Activated T-cell treated with anti-CD3 and anti-CD28 coated beads for 48 hours (primary cell): Measurements from ENCODE around the gene PSEN2.
"Not testable (repeated sequence)": the region's sequence is repeated elsewhere in the genome, so short reads cannot be mapped to it uniquely, and the experiment has no call there.

Experiments used
- DNase-seq: peaks from one replicate; pipeline ENCODE4 v3.0.0-alpha.2; 2020; ENCODE audit warnings: low read depth

Gene PSEN2

DNA sequence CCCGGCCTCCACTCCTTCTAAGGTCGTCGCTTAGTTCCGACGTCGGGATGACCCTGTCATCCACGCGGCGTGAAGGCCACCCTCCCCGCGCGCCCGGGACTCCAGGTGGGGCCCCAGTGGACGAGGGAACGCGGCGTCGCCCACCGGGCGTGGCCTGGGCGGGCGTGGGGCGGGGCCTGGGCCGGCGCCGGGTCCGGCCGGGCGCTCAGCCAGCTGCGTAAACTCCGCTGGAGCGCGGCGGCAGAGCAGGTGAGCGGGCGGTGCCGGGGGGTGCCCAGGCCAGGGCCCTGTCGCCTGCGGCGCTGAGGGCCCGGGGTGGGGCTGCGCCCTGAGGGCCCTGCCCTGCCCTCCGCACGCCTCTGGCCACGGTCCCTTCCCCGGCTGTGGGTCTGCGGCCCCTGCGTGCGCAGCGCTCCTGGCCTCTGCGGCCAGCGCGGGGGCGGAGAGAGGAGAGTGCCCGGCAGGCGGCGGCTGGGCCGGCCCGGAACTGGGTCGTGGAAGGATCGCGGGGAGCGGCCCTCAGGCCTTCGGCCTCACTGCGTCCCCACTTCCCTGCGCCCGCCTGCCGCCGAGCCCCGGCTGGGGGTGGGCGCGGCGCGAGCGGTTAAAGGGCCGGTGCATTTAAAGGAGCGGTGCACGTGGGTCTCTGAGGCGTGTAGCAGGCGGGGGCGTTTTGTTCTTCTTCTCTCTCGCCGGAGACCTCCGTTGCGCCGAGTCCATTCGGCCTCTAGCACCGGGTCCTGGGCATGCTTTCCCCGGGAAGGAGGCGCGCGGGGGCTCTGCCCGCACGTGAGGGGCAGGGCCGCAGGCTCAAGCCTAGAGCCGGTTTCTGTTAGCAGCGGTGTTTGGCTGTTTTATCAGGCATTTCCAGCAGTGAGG lies at the start of gene PSEN2:
TSS of gene PSEN2 (plus strand) at position 216 of the 879 bp plus-strand sequence. CDS start 11,292 bp downstream, outside the sequence.
- peak; percentile 56 for DNase-seq

- DNase-seq = no peak
These were observed 49.3 kb upstream of the PSEN2 start for GRCh38 chr1:226820941-226821718.

GRCh38 chr1:226821719-226822085 lies 48.7 kb upstream of the PSEN2 start:
- no peak for DNase-seq

DNA sequence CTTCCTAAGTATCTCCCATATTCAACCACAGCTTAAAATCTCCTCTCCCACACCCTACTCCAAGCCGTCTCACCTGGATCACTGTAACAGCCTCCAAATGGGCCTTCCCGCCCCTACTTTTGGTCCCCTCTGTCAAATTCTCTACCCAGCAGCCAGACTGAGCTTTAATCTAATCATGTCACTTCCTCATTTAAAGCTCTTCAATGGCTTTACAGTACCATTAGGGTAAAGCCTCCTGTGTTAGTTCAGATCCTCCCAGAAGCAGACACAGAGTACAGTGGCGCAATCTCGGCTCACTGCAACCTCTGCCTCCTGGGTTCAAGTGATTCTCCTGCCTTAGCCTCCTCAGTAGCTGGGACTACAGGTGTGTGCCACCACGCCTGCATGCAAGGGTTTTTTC lies 46.8 kb upstream of the PSEN2 start:
- DNase-seq = no peak

GRCh38 chr1:226825037-226825745 lies 45.2 kb upstream of the PSEN2 start:
- no peak for DNase-seq

DNA sequence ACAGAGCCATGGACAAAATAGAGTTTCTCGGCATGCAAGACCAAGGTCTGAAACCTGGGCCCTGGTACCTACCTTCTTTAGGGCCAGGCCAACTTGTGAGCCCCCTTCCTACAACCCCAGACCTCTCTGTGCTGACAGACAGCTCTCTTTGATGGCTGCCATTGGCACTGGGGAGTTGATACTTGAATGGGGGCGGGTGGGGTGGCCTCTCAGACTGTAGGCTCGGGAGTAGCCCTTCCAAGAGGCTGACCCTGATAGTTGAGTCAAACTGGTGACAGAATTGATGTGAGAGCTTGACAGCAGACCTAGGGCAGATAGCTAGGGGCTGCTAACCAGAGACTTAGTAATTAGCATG lies 44.7 kb upstream of the PSEN2 start:
- no peak for DNase-seq

- DNase-seq = no peak
These were observed 43.7 kb upstream of the PSEN2 start for GRCh38 chr1:226826479-226827261.

DNA sequence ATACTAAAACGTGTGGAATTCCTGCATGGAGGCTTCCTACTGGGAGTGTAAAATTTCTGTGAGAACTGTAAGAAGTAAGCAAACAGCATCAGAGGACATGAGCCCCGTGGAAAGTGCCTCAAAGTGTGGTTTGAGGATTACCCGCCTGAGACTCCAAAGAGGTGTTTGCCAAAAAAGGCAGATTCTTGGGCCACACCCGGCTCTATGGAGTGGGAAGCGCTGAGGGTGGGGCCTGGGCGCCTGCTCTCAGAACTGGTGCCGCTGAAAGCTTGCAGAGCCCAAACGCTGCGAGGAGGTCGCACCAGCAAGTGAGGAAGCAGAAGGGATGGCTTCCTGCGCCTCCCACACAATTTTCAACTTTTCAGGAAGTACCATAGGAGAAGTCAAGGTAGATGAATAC lies 43.0 kb upstream of the PSEN2 start:
- peak; percentile 1 for DNase-seq

DNA sequence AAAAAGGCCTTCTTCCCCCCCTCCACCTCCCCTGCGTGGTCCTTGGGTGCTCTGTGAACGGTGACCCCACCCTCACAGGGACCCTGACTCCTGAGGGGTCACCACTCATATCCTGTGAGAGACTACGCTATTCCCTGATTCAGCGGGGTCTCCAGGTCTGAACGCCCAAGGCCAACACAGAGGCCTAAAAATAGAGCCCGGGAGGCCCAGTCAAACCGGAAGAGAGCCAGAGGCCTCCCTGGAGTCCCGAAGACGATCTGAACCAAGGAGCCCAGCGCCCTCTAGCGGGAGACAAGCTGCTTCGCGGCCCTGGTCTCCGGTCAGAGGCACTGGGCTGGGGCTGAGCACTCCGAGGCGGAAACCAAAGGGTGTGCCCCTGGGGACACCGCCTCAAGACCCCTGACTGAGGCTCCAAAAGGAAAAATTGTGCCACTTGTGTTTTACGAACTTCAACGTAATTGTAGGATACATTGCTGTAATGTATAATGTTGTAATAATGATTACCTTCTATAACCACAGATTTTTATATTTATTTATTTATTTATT lies 42.4 kb upstream of the PSEN2 start:
- DNase-seq = peak; percentile 94

DNA sequence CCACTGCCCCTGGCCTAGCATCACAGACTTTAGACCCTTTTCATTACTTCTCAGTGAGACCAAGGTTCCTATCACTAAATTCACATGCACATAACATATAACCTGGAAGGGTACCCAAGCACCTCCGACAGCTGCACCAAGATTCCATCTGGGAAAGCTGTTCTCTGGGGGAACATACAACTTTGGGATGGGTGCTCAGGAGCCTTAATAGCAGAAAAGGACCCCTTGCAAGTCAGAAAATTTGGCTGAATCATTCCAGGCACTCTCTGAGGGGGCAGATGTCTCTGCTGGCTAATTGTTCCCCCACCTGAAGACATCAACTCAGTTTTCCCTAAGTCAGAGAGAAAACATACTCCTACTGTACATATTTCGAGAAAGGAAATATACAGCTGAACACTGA lies 41.3 kb upstream of the PSEN2 start:
- no peak for DNase-seq

DNA sequence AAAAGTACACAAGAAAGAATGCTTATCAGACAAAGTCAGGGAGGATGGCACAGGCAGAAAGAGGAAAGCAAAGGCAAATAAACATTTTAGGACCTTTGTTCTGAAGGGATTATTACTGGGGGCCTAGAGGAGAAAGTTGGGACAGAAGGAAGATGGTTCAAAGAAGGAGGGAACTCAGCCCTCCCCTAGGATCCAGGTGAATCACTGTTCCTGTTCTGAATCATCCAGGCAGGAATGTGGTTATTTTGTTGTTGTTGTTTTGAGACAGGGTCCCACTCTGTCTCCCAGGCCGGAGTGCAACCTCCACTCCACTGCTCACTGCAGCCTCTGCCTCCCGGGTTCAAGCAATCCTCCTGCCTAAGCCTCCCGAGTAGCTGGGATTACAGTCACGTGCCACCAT lies 38.5 kb upstream of the PSEN2 start:
- no peak for DNase-seq

DNA sequence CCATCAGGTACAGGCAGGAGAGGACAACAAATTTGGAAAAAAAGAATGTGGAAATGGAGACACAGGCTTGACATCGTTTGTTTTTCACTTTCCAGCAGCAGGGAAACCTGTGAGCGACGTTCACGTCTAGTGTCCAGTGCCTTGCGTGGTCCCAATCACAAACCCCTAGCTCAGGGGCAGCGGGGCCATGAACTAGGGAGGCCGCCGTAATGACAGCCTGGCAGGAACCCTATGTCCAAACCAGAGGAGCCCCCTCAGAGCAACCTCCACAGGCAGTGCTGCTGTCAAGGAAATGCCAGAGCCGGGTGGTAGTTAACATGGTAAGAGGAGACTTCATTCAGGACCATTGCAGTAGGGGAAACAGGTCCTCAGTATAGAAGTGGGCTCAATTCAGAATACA lies 37.8 kb upstream of the PSEN2 start:
- DNase-seq = no peak

DNA sequence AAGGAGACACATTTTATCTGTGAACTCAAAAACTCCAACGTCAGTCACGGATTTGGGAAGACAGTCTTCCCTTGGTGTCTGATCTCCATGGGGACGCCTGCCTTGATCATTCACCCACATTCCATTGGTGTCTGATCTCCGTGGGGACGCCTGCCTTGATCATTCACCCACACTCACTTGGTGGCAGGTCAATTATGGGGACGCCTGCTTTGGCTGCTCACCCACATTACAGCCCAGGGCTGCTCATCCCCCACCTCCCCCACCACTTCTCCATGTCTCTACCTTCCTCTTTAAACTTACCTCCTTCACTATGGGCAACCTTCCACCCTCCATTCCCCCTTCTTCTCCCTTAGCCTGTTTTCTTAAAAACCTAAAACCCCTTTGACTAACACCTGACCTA lies 36.2 kb upstream of the PSEN2 start:
- not testable (repeated sequence) for DNase-seq

DNA sequence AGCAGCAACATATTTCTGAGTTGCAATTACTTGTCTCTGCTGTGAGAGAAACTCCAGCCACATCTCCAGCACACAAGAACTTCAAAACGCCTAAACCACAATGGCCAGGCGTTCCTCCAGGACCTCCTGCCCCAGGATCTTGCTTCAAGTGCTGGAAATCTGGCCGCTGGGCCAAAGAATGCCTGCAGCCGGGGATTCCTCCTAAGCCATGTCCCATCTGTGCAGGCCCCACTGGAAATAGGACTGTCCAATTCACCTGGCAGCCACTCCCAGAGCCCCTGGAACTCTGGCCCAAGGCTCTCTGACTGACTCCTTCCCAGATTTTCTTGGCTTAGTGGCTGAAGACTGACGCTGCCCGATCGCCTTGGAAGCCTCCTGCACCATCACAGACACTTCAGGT lies 35.0 kb upstream of the PSEN2 start:
- DNase-seq = not testable (repeated sequence)

- DNase-seq = not testable (repeated sequence)
These were observed 32.5 kb upstream of the PSEN2 start for GRCh38 chr1:226837966-226838365.

GRCh38 chr1:226838456-226838855 lies 32.0 kb upstream of the PSEN2 start:
- no peak for DNase-seq

GRCh38 chr1:226845624-226846023 lies 24.8 kb upstream of the PSEN2 start:
- DNase-seq = no peak

GRCh38 chr1:226846786-226847185 lies 23.6 kb upstream of the PSEN2 start:
- no peak for DNase-seq

DNA sequence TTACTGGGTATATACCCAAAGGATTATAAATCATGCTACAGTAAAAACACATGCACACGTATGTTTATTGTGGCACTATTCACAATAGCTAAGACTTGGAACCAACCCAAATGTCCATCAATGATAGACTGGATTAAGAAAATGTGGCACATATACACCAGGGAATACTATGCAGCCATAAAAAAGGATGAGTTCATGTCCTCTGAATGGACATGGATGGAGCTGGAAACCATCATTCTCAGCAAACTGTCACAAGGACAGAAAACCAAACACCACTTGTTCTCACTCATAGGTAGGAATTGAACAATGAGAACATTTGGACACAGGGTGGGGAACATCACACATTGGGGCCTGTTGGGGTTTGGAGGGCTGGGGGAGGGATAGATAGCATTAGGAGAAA lies 15.9 kb upstream of the PSEN2 start:
- not testable (repeated sequence) for DNase-seq

- DNase-seq = no peak
These were observed 7.5 kb upstream of the PSEN2 start for GRCh38 chr1:226862890-226863289.

DNA sequence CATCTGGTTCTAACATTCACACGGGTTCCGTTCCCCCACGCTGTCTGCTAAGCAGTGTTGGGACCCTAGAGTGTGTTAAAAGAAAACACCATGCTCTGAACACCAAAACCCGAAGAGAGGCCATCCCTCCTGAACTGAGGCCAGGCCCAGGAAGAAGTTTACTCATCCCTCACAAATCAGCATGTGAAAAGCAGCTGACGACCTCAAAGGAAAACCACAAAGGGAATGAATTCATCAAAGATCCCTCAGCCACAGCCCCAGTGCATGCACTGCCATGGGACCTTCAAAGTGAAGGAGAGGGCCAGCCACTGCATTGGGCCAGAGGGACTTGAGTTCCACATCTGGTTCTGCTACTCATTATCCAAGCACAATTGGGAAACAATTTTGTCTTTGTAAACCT lies 7.0 kb upstream of the PSEN2 start:
- DNase-seq = no peak

GRCh38 chr1:226864311-226864710 lies 6.1 kb upstream of the PSEN2 start:
- DNase-seq = no peak
